GM12878 (cell line): Measurements from ENCODE around the gene CNOT3. TPM values are rescaled to one million over a fixed set of nuclear protein-coding genes. Genes with fewer than 3 reads are reported as not detected.

ENCODE experiments used
- ASH2L ChIP-seq: fragments of 300-600, 200-600 bp; sonication (generic); IDR thresholded peaks from 2 replicates; pipeline ENCODE4 v1.6.1; 2017; ENCODE audit warnings: low read depth, mild to moderate bottlenecking, borderline replicate concordance
- BACH1 ChIP-seq: fragments of 450-650 bp; IDR thresholded peaks from 2 replicates; pipeline ENCODE4 v1.6.1; 2017; ENCODE audit warnings: mild to moderate bottlenecking, borderline replicate concordance
- BMI1 ChIP-seq: fragments of 450-650 bp; IDR thresholded peaks from 2 replicates; pipeline ENCODE4 v1.6.1; 2016; ENCODE audit warnings: mild to moderate bottlenecking, moderate library complexity, borderline replicate concordance
- CBX3 ChIP-seq: fragments of 200-600 bp; sonication (generic); IDR thresholded peaks from 2 replicates; pipeline ENCODE4 v1.6.1; 2016; ENCODE audit warnings: low read depth, borderline replicate concordance
- CHD4 ChIP-seq: fragments of 200-600 bp; sonication (generic); IDR thresholded peaks from 2 replicates; pipeline ENCODE4 v1.6.1; 2016; ENCODE audit warnings: mild to moderate bottlenecking
- EED ChIP-seq: sonication (generic); IDR thresholded peaks from 2 replicates; pipeline ENCODE4 v1.6.1; 2016; ENCODE audit warnings: antibody characterized with exemption, low read depth
- IKZF1 ChIP-seq: fragments of 450-650 bp; conservative IDR thresholded peaks from 2 replicates; pipeline ENCODE4 v1.6.1; 2017; ENCODE audit warnings: antibody characterized with exemption, mild to moderate bottlenecking
- IRF4 ChIP-seq: IDR thresholded peaks from 2 replicates; pipeline ENCODE4 v1.6.1; 2011; ENCODE audit warnings: low read depth, low read length
- KLF5 ChIP-seq: fragments of 450-650 bp; IDR thresholded peaks from 2 replicates; pipeline ENCODE4 v1.6.1; 2014; ENCODE audit warnings: mild to moderate bottlenecking; ENCODE audit not compliant: partially characterized antibody
- LARP7 ChIP-seq: fragments of 450-650 bp; IDR thresholded peaks from 2 replicates; pipeline ENCODE4 v1.6.1; 2017; ENCODE audit warnings: mild to moderate bottlenecking
- MAX ChIP-seq: IDR thresholded peaks from 2 replicates; pipeline ENCODE4 v1.6.1; 2012; ENCODE audit warnings: low read depth, low read length, improper control_type of control experiment
- MTA3 ChIP-seq: IDR thresholded peaks from 2 replicates; pipeline ENCODE4 v1.6.1; 2012; ENCODE audit warnings: low read length, inconsistent platforms, borderline replicate concordance
- MXI1 ChIP-seq: fragments of 150-350 bp; IDR thresholded peaks from 2 replicates; pipeline ENCODE4 v1.6.1; 2011; ENCODE audit warnings: low read depth, mild to moderate bottlenecking, inconsistent platforms, low read length, improper control_type of control experiment
- NFIC ChIP-seq: IDR thresholded peaks from 2 replicates; pipeline ENCODE4 v1.6.1; 2012; ENCODE audit warnings: low read depth, mild to moderate bottlenecking, inconsistent platforms, low read length, moderate library complexity
- NKRF ChIP-seq: fragments of 450-650 bp; conservative IDR thresholded peaks from 2 replicates; pipeline ENCODE4 v1.6.1; 2017; ENCODE audit warnings: mild to moderate bottlenecking, moderate library complexity
- NR2C1 ChIP-seq: fragments of 450-650 bp; IDR thresholded peaks from 2 replicates; pipeline ENCODE4 v1.6.1; 2017; ENCODE audit warnings: antibody characterized with exemption, mild to moderate bottlenecking, moderate library complexity
- NR2F1 ChIP-seq: fragments of 450-650 bp; conservative IDR thresholded peaks from 2 replicates; pipeline ENCODE4 v1.6.1; 2017; ENCODE audit warnings: mild to moderate bottlenecking
- SKIL ChIP-seq: fragments of 450-650 bp; IDR thresholded peaks from 2 replicates; pipeline ENCODE4 v1.6.1; 2017; ENCODE audit warnings: mild to moderate bottlenecking, low read depth, inconsistent platforms; ENCODE audit not compliant: poor library complexity, severe bottlenecking
- SMAD5 ChIP-seq: IDR thresholded peaks from 2 replicates; pipeline ENCODE4 v1.6.1; 2016; ENCODE audit warnings: antibody characterized with exemption, low read depth
- SUPT20H ChIP-seq: IDR thresholded peaks from 2 replicates; pipeline ENCODE4 v1.6.1; 2011; ENCODE audit warnings: low read depth, mild to moderate bottlenecking, low read length, moderate library complexity, borderline replicate concordance; ENCODE audit not compliant: control insufficient read depth
- SUZ12 ChIP-seq: fragments of 200-600 bp; sonication (generic); IDR thresholded peaks from one replicate; pipeline ENCODE4 v1.6.1; 2018; ENCODE audit warnings: antibody characterized with exemption, mild to moderate bottlenecking; ENCODE audit not compliant: unreplicated experiment
- WRNIP1 ChIP-seq: IDR thresholded peaks from 2 replicates; pipeline ENCODE4 v1.6.1; 2011; ENCODE audit warnings: low read depth, low read length, improper control_type of control experiment, borderline replicate concordance
- ZBTB11 ChIP-seq: fragments of 450-650 bp; formaldehyde crosslinking; IDR thresholded peaks from 2 replicates; pipeline ENCODE4 v1.5.0; 2022; ENCODE audit warnings: mild to moderate bottlenecking, missing genetic modification characterization
- ZNF384 ChIP-seq: IDR thresholded peaks from 2 replicates; pipeline ENCODE4 v1.6.1; 2012; ENCODE audit warnings: low read depth, mild to moderate bottlenecking, low read length, improper control_type of control experiment, borderline replicate concordance
- polyA plus RNA-seq, 11 experiments: library from polyadenylated mRNA; depleted of rRNA in 4 of 11; unstranded in 6 of 11; stranded (reverse) in 5 of 11; fragments of >200 nt; fragmentation: Nextera tagmentation in 4 of 11; fragmentation: Illumina TruSeq in 1 of 11; extraction: Ambion mirVana in 4 of 11; extraction: Trizol in 1 of 11; gene quantifications; 1 replicate in 1 of 11; 2 replicates in 10 of 11; pipeline versions ENCODE4 v1.2.1 to v1.2.3, GENCODE V29; 2011 to 2016; ENCODE audit warnings: inconsistent platforms in 2 of 11, missing spikeins in 2 of 11, low read depth in 1 of 11
- total RNA-seq, 4 experiments: library from RNA; depleted of rRNA in 3 of 4; stranded (reverse); fragments of >200 nt in 3 of 4; fragmentation: Illumina TruSeq in 1 of 4; extraction: Trizol in 1 of 4; gene quantifications; 2 replicates each; pipeline versions ENCODE4 v1.2.1 to v1.2.3, GENCODE V29; 2013 to 2021

The CNOT3 gene
- total and polyA plus RNA-seq, 10 of the 15 experiments (the other 5 are each of a cell fraction or from before 2014, with no cell fraction given) = 0.14 to 45.1 (median 14.0) TPM

- no peak for TF ChIP-seq ZBTB11 (CRISPR knock-in tag)
- peak; percentile 69 for TF ChIP-seq NR2F1
- peak; percentile 73 for TF ChIP-seq BACH1
- no peak for TF ChIP-seq IRF4
- peak; percentile 72; the same call in 1 of the 2 replicates for TF ChIP-seq ASH2L
- TF ChIP-seq NR2C1 = no peak
- TF ChIP-seq MAX = peak; percentile 30; the same call in 1 of the 2 replicates
- no peak for TF ChIP-seq SKIL
- TF ChIP-seq SMAD5 = no peak
- peak; percentile 91 for TF ChIP-seq LARP7
- no peak for TF ChIP-seq NFIC
- TF ChIP-seq CHD4 = no peak
- TF ChIP-seq BMI1 = no peak
- TF ChIP-seq ZNF384 = no peak
- no peak for TF ChIP-seq MTA3
- peak; percentile 87 for TF ChIP-seq KLF5
- no peak for TF ChIP-seq EED
- no peak for TF ChIP-seq SUZ12
- peak; percentile 84; the same call in 1 of the 2 replicates for TF ChIP-seq NKRF
- TF ChIP-seq WRNIP1 = no peak
- TF ChIP-seq SUPT20H = no peak
- TF ChIP-seq IKZF1 = peak; percentile 80
- peak; percentile 65 for TF ChIP-seq MXI1
- TF ChIP-seq CBX3 = no peak
These were observed 53.6 kb downstream of the CNOT3 start, which contains the start of gene TSEN34 (continued) for GRCh38 chr19:54191011-54191810.
